Measurements from ENCODE around the gene ABAT. TPM values are rescaled to one million over a fixed set of nuclear protein-coding genes. Genes with fewer than 3 reads are reported as not detected.

ABAT gene
- total and polyA plus RNA-seq, 2 of the 8 experiments (the other 6 are each of a cell fraction or from before 2014, with no cell fraction given): 6.4 to 8.4 TPM

GRCh38 chr16:8645831-8646230 lies 28.6 kb upstream of the ABAT start:
- 92% methylated on average over 13 of the region's 13 CpGs; no CpG with 5 or more reads in 1 of the 2 experiments for WGBS, 2 experiments (ENCODE audit: extremely low coverage in 1 of 2, insufficient coverage in 1 of 2, insufficient read length in 1 of 2, insufficient replicate concordance in 2 of 2, low coverage in 1 of 2, low lambda C conversion rate in 2 of 2, missing lambda C conversion rate in 1 of 2)
- Histone ChIP-seq H4K8ac (ENCODE audit: extremely low read depth, insufficient read depth, low read length) (no peak overlapping the region), H3K9me3 (ENCODE audit: insufficient read depth in 2 of 2, low read depth in 1 of 2, low read length in 1 of 2) (no peaks in the 10 kb centered on the region), H3K56ac (replicated peaks; ENCODE audit: insufficient read length, low read depth, low read length) (no peak overlapping the region), H3K23me2 (ENCODE audit: low read depth, low read length) (no peaks in the 10 kb centered on the region; the same call in 1 of the 2 replicates), H3K36me3 (ENCODE audit: control insufficient read depth in 2 of 4, insufficient read depth in 4 of 4, low read length in 3 of 4) (peaks cover 34 to 76% (median 67%) of the 10 kb centered on the region in 4 experiments), H4K20me1 (replicated peaks in 1 of 2; ENCODE audit: control insufficient read depth in 1 of 2, insufficient read depth in 2 of 2, low read length in 2 of 2) (peaks cover 3 to 4% of the 10 kb centered on the region in 2 experiments), H3K4me2 (ENCODE audit: insufficient read depth in 1 of 2, low read depth in 2 of 2, low read length in 2 of 2) (no peak overlapping the region), H2AFZ (ENCODE audit: low read length) (no peak overlapping the region), H2AK5ac (ENCODE audit: low read depth, low read length) (no peak overlapping the region), H3K4me1 (replicated peaks in 1 of 4; ENCODE audit: control insufficient read depth in 3 of 4, insufficient read depth in 4 of 4, low read length in 3 of 4) (no peaks in the 10 kb centered on the region), H3K79me1 (ENCODE audit: low read depth, low read length) (no peaks in the 10 kb centered on the region), H3K27ac (ENCODE audit: low read depth, low read length) (no peak overlapping the region), H3K4ac (replicated peaks; ENCODE audit: insufficient read length, low read depth, low read length) (no peak overlapping the region), H3K27me3 (replicated peaks in 1 of 4; ENCODE audit: control insufficient read depth in 3 of 4, extremely low read depth in 1 of 4, insufficient read depth in 3 of 4, low read length in 3 of 4) (no peaks in the 10 kb centered on the region), H2BK120ac (replicated peaks; ENCODE audit: low read depth, low read length) (no peak overlapping the region), H3K18ac (ENCODE audit: extremely low read depth, low read length) (no peak overlapping the region), H3K23ac (ENCODE audit: insufficient read length) (no peak overlapping the region), H2BK12ac (ENCODE audit: low read depth, low read length) (no peak overlapping the region), H4K91ac (replicated peaks; ENCODE audit: insufficient read length, low read length) (no peak overlapping the region), H3K79me2 (ENCODE audit: control insufficient read depth in 1 of 2, insufficient read depth in 2 of 2, low read length in 2 of 2) (no peaks in the 10 kb centered on the region), H3K4me3 (ENCODE audit: extremely low read depth in 1 of 4, insufficient read depth in 2 of 4, low read depth in 3 of 4, low read length in 4 of 4) (no peak overlapping the region), H2BK5ac (ENCODE audit: low read depth, low read length) (no peak overlapping the region), H3K9ac (replicated peaks in 1 of 4; ENCODE audit: extremely low read depth in 1 of 4, low read depth in 3 of 4, low read length in 3 of 4) (no peak overlapping the region), H3K14ac (ENCODE audit: insufficient read length) (no peak overlapping the region), H2BK20ac (ENCODE audit: low read length) (no peak overlapping the region), H4K5ac (ENCODE audit: insufficient read length, low read depth, low read length) (no peak overlapping the region), H2BK15ac (ENCODE audit: low read length) (no peak overlapping the region)
- ChIA-PET CTCF (ENCODE audit: partially characterized antibody) (interaction anchor here (0.6 to 7.7 kb wide), 6 partner anchors 8 to 225 kb away, joined by 3 to 63 read pairs (median 4); no protein-coding TSS in a partner anchor), POLR2A (ENCODE audit: partially characterized antibody) (interaction anchor here (1.3 to 2.6 kb wide), 3 partner anchors 11 to 18 kb away, joined by 3 to 10 read pairs (median 8); no protein-coding TSS in a partner anchor)
- TF ChIP-seq SIX5 (IDR thresholded peaks at IDR 0.05; ENCODE audit: low read depth, low read length) (no peak), BCL11A (IDR thresholded peaks at IDR 0.05; ENCODE audit: low read depth in 2 of 2, low read length in 2 of 2) (no peak), POLR2AphosphoS5 (IDR thresholded peaks at IDR 0.05; ENCODE audit: low read depth, low read length) (no peak), TAF7 (optimal IDR thresholded peaks at IDR 0.05; ENCODE audit: borderline replicate concordance, low read depth, low read length) (no peak), E2F6 (IDR thresholded peaks at IDR 0.05) (no peak), SP4 (IDR thresholded peaks at IDR 0.05; ENCODE audit: low read length) (no peak), CHD2 (IDR thresholded peaks at IDR 0.05; ENCODE audit: low read length) (no peak), RXRA (IDR thresholded peaks at IDR 0.05; ENCODE audit: insufficient read depth, low read depth, low read length) (no peak), TAF1 (IDR thresholded peaks at IDR 0.05; ENCODE audit: low read depth, low read length) (no peak), MAFK (IDR thresholded peaks at IDR 0.05; ENCODE audit: low read depth, low read length) (no peak), CEBPB (IDR thresholded peaks at IDR 0.05; ENCODE audit: low read depth, low read length) (no peak), GABPA (IDR thresholded peaks at IDR 0.05; ENCODE audit: borderline replicate concordance, insufficient read depth, low read length) (no peak), FOSL1 (IDR thresholded peaks at IDR 0.05; ENCODE audit: insufficient read depth, low read depth, low read length) (no peak), YY1 (IDR thresholded peaks at IDR 0.05; ENCODE audit: low read depth, low read length) (no peak)
- FAIRE-seq (no peak), DNase-seq (ENCODE audit: low read depth in 1 of 2, low spot score in 2 of 2) (no peak)
